ENCODE measurements around the gene FREM3.
"Not testable (repeated sequence)": the region's sequence is repeated elsewhere in the genome, so short reads cannot be mapped to it uniquely, and the experiment has no call there.

The FREM3 gene

DNA sequence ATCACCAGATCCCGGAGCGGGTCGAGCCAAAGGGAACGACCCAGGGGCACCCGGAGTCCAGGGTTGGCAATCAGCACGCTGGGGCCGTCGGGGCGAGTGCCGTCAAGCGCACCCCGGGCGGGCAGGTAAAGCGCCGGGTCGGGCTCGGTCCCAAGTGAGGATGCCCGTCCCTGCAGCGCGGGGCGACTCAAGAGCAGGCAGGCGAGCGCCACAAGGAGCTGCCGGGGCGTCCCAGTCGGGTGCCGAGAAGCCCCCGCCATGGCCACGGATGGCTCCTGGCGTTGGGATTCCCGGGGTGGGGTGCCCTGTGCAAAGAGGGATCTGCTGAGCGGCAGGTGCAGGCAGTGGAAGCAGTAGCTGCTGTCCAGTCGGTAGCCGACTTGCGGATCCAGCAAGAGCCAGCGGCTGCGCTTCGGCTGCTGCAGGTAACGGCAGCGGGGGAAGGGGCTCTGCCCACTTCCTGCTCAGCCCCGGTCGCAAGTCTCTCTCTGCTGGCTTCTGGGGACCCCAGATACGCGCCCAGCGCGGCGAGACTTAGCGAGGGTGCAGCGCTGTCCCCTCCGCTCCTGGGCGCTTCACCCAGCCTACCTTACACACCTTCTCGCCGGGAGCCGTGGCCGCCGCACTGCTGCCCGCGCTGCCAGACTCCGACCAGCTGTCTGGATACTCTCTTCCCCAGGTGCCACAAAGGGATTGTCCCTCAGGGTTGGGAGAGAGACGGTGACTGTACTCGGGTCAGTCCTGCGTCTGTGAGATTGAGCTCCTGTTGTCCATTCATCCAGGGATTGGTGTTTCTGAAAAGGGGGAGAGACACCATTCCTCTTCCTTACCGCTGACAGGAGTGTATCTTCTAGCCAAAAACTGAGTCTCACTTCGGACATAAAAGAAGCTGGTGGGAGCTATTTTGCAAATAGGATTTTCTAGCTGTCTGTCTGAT, at the start of gene FREM3:
TSS of gene FREM3 (minus strand) at position 260 of the 937 bp plus-strand sequence. CDS start at position 260, 0 bp downstream.
- no peak for DNase-seq

DNA sequence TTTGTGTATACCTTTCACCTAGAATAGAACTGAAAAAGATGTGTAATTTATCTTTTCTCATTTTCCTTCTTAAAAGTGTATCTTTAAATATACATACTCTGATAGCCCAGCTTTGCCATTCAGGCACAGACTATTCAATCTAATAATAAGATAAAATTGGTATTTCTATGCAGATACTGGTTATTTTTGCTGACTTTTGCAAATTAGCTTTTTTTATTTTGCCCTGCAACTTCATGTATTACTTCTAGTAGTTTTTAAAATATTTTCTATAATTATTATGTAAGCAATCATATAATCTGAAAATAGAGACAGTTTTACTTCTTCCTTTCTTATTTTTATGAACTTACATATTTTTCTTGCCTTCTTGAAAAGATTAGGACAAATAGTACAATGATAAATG, 45.4 kb upstream of the FREM3 start:
- DNase-seq = no peak

DNA sequence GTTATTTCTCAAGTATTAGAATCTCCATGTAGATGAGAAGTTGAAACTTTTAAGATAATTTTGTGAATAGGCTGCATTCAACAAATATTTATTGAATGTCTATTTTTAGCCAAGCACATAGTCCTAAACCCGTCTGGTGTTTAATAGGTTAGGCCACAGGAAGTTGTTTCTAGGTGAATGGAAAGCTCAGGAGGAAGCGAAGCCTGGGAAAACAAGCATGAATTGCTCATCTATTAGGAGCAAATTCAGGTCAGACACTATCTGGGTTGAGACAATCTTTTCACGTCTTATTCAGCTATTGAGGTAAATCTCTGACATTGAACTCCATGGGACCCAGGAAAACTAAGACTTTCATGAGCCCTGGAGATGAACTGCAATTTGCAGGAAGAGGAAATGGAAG, 43.1 kb upstream of the FREM3 start:
- no peak for DNase-seq

DNA sequence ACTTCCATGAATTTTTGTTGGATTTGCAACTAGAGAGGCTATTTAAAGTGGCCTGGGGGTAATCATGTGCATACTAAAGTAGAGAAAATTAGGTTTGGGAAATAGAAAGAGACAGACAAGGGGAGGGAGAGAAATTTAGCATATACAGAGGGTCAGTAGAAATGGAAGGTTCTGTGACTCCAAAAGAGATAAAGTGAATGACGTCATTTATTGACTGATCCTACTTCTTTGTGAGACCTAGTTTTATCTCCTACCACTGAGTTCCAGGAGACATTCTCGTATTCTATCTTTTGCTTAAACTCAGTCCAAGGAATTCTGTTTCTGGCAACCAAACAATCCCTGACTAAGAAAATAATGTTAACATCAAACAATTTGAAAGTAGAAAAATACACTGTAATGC, 42.4 kb upstream of the FREM3 start:
- DNase-seq = no peak

DNA sequence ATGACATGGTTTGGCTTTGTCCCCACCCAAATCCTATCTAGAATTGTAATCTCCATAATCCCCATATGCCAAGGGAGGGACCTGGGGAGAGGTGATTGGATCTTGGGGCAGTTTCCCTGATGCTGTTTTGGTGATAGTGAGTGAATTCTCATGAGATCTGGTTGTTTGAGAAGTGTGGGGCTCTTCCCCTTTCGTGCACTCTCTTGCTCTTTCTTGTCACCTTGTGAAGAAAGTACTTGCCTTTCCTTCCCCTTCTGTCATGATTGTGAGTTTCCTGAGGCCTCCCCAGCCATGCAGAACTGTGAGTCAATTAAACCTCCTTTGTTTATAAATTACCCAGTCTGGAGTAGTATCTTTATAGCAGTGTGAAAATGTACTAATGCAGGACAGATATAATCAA, 36.4 kb upstream of the FREM3 start:
- no peak for DNase-seq

DNA sequence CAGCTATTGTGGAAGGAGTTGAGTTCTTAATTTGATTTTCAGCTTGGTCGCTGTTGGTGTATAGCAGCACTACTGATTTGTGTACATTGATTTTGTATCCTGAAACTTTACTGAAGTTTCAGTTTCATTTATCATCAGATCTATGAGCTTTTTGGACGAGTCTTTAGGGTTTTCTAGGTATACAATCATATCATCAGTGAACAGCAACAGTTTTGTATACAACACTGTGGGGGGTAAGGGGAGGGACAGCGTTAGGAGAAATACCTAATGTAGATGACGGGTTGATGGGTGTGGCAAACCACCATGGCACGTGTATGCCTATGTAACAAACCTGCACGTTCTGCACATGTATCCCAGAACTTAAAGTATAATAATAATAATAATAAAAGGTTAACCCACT, 35.6 kb upstream of the FREM3 start:
- DNase-seq = not testable (repeated sequence)

DNA sequence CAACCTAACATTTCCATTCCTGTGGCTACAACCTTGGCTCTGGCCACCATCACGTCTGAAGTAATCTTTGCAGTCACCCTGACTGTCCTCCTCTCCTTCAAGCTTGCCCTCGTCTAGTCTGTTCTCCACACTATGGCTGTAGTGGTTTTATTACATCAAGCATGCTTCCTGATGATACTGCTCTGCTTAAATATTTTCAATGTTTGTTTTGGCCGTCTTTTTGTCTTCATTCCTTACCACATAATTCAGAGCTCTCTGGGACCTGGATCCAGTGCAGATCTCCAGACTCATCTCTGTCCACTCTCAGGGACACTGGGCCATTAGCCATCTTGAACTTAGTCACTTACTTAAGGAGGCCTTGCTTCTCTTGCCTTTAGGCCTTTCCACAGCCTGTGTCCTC, 27.7 kb upstream of the FREM3 start:
- no peak for DNase-seq

DNA sequence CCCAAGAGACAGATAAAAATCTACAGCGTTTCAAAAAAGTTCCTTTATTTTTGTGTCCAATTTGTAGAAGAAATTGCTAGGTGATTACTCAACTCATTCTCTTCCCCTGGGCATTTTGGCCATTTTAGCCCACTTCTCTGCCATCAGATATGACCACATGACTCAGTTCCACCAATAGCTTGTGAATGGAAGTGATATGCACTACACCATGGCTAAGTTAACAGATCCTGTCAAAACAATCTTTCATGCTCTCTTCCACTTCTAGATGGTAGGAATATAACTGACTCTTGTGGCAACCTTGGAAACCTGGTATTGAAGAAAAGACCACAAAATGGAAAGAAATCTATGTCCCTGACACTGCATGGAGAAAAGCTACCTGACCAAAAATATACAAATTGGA, 26.2 kb upstream of the FREM3 start:
- DNase-seq = no peak

DNA sequence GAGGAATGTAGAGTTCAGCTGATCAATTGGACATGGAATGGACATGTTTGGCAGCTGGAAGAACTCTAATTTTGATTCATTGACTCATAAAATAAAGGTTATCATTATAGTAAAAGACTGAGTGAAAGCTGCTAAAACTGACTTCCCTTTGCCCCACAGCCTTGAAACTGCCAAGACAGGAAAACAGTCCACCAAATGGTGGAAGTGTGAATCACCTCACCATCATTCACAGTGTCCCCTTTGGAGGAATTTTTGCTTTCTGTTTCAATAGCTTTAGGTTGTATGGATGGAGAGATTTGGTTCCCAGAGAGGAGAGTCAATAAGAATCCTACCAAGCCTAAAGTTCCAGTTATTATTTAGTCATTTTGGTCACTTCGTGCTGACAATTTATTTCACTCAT, 20.8 kb upstream of the FREM3 start:
- no peak for DNase-seq

DNA sequence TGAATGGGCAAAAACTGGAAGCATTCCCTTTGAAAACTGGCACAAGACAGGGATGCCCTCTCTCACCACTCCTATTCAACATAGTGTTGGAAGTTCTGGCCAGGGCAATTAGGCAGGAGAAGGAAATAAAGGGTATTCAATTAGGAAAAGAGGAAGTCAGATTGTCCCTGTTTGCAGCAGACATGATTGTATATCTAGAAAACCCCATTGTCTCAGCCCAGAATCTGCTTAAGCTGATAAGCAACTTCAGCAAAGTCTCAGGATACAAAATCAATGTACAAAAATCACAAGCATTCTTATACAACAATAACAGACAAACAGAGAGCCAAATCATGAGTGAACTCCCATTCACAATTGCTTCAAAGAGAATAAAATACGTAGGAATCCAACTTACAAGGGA, 18.3 kb upstream of the FREM3 start:
- not testable (repeated sequence) for DNase-seq

DNA sequence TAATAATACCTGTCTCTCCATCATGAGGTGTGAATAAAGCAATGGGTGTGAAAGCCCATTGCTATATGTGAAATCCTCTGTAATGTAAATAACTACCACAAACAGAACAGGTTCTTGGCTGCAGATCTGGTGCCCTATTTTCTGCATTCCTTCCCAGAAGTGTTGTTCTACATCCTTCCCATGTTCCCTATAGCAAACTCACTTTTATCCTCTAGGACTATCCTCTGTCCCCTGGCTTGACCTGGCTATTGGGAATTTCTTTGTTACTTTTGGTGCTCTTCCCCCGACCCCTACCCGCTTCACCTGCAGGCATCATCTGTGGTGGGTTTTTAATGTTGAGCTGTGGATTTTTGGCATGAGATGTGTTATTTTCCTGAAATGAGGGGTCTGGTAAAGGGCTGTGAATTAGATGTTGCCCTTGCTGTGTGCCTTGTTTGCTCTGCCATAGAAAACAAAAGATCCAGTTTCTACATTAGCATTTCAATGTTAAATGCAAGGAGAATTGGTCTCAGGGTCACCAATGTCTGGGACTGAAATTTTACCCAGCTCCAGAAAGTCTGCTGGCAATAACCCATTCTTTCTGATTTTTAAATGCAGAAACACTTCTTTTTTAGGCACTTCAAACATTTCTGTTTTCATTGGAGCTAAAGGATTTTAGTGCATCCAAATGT, 13.6 kb upstream of the FREM3 start:
- no peak for DNase-seq

DNA sequence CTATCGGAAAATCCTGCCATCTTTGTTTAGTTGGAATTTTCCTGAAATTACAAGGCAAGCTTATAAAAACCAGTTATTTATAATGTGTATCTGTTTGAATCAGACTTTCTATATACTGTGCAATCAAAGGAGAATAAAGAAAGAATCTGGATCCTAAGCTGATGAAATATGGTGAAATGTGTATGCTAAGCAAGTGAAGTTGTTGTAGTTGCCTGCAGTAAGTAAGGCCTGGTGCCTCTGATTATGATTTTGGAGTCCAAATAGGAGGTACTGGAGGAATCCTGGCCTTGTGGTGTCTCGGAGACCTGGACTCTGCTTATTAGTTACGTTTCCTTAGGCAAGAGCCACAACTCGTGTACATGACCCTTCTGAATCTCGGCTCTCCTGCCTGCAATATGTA, 13.1 kb upstream of the FREM3 start:
- DNase-seq = no peak

DNA sequence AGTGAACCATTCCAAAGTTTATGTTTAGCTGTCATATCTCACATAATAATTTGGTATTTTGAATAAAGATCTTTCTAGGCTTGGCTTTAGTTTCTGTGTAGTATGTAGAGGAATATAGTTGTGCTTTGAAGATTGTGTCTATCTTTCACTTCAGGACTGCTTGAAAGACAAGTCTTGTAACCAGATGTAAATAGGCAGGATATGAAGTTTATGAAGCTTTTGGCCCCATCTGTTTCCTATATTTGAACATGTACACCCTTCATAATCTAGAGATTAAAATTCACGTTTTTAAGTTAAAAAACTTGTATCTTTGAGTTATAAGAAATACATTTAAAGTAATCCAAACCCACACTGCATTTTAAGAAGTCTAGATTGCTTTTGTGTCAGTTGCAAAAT, 11.7 kb upstream of the FREM3 start:
- no peak for DNase-seq

DNA sequence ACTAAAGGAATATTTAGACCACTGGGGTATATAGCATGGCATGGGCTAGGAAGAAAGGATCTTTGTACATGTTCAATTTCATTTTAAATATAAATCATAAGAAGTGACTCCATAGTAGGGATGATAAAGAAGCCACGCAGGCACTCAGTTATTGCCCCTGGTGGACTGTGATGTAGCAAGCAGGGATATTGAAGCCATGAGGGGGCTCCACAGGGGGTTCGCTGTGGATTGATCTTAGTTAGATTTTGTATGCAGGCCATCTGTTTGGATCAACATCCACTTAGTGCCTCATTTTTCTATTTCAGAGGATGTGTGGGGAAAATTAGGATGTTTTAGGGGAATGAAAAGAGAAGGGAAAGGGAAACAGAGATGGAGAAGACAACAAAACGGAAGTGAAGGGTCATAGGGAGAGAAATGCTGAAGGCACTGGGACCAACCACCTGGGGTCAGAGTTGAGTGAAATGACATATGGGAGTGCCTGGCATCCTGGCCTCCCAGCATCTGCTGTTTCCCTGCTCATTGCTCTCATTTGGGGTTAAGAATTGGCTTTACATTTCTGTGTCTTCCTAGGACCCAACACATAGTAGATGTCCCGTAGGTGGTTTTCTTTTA, 11.2 kb upstream of the FREM3 start:
- no peak for DNase-seq

DNA sequence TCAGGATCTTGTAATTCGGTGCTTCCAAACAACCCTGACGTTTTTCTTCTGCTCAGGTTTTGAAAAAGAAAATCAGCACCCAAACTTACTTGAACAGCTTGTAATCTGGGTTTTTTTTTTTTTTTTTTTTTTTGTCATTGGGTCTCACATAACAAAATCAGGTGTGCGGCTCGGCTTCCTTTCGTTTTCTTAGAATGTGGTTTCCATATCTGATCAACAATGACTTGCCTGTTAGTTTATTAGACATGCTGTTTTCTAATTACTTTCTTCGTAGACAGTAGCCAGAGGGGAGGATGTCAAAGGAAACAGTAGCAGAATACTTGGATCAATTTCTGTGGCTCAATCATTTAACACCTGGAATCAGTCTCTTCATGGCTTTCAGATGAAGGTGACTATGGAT, 890 bp upstream of the FREM3 start:
- no peak for DNase-seq

DNA sequence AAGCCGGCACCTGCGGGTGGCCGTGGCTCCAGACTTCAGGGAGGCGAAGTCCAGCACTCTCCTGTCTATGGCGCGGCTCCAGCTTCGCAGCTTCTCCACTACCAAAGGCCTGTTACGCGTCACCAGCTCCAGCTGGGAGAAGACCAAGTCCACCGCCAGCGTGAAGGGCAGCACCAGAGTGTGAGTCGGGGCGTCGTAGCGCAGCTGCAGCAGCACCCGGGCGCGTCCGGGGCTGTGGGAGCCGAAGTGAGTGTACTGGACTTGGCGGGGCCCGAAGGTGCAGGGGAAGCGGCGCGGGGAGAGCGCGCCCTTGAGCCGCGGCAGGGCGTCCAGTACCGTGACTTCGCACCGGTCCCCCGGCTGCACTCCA, 444 bp downstream of the FREM3 start:
- DNase-seq = no peak

DNA sequence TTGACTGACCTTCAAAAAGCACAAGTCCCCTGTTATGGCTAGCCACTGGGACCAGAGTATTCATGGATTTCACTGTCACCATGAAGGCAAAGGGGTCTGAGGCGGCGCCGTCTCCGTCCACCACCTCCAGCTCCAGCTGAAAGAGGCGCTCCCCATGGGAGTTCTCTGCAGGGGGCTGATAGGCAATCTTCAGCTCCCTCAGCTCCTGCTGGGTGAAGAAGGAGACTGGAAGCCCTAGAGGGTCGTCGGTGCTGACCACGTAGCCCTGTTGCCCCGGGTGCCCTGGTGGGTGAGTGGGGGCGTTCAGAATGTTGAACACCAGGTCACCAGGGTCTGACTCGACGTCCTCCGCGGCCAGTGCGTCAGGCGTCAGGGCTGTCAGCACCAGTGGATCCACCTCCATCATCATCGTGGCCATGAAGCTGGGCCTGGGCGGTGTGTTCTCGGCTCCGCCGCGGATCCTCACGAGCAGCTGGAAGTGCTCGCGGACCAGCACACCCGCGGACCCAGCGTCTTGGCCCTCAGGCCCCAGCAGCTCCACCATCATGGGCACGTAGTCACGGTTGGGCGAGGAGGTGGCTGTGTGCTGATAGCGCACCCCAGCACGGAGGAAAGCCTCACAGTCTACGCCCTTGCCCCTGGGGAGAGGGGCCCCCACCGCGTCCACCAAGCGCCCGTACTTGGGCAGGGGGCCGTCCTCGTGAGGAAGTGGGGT, 987 bp downstream of the FREM3 start:
- DNase-seq = no peak

DNA sequence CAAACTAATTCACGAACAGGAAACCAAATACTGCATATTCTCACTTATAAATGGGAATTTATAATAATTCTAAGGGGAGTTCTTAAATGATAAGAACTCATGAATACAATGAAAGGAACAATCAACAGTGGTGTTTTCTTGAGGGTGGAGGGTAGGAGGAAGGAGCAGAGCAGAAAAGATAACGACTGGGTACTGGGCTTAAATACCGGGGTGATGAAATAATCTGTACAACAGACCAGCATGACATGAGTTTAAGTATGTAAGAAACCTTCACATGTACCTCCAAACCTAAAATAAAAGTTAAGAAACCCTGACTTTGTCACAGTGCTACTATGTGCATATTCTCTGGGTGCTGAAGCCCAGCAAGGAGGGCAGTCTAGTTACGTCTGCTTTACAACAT, 6.6 kb downstream of the FREM3 start:
- DNase-seq = no peak

DNA sequence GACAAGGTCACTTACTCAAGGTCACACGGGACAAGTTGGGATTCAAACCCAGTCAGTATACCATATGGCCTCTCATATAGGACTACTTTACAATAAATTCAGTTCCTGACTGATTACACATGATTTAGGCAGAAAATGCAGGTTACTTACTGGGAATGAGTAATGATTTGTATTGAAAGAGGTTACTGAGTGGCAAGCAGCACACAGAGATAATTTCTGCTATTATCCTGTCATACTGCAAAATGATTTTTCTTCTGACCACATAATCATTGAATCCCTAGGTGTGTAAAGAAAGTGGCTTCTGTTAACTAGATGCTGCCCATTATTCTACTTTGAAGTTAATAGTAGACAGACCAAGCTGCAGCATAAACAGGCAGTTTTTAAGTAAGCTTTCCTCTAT, 8.2 kb downstream of the FREM3 start:
- DNase-seq = no peak

DNA sequence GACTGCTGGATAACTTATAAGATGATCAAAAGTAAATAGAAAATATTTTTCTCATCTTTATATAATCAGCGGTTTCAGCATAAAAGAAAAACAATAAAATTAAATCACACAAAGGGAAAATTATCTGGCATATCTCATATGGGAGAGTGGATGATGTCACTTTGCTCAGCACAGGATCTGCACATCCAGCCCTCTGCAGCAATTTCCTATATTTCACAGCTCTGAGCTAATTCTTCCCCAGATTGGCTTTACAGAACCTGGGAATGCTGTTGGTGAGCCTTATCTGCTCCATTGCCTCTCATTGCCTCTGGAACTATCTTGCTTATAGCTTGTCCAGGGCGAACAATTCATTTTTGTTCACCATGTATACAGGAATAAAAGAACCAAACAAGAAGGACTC, 21.0 kb downstream of the FREM3 start:
- no peak for DNase-seq

DNA sequence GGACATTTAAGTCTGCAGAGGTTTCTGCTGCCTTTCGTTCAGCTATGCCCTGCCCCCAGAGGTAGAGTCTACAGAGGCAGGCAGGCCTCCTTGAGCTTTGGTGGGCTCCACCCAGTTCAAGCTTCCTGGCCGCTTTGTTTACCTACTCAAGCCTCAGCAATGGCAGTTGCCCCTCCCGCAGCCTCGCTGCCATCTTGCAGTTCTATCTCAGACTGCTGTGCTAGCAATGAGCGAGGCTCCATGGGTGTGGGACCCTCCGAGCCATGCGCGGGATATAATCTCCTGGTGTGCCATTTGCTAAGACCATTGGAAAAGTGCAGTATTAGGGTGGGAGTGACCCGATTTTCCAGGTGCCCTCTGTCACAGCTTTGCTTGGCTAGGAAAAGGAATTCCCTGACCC, 26.8 kb downstream of the FREM3 start:
- DNase-seq = not testable (repeated sequence)

DNA sequence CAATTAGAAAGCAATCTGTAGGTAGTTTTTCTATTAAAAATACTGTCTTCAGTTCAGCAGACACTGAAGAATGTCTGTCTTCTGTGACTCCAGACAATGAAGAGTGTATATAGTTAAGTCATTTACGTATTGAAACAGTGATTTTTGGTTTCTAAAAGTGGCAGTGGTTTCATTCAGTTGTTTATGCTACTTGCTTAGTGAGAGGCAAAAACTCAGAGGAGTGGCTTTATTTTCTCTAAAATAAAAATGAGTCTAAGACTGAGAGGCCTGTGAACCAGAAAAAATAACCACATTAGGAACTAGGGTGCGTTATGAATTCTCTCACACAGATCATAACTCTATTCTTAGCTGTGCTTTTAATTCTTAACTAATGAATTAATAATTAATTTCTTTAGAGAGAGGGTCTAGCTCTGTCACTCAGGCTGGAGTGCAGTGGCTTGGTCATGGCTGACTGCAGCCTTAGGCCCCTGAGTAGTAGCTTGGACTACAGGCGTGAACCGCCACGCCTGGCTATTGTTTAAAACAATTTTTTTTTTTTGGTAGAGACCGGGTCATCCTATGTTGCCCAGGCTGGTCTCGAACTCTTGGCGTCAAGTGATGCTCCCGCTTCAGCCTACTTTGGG, 31.4 kb downstream of the FREM3 start:
- no peak for DNase-seq

DNA sequence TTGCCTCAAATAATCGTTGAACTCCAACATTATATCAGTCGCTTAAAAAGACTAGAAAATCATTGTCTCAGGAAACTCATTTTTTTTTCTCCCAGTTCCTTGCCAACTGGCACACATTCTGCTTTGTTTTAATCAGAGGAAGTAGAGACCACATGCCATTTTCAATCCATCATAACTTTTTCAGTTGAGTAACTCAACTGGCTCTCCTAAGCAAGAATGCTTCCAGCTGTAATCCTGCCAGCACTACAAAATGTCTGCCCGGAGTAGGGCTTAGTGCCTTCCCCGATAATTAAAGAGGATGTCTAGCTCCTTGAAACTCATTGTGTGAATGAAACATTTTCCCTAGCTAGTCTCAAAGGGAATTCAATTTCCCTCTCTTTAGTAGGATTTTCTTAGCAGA, 33.0 kb downstream of the FREM3 start:
- no peak for DNase-seq
